ENCODE data around the gene ASTN1.

- TF ChIP-seq PRMT5 (CRISPR knock-in tag; IDR thresholded peaks at IDR 0.05) (no peak), ARID4B (CRISPR knock-in tag; IDR thresholded peaks at IDR 0.05) (no peak)
These were observed 213.7 kb downstream of the ASTN1 start for GRCh38 chr1:176950736-176951324.

Data from K562 (cell line).